Mesodermal cell (in vitro differentiated cells): Measurements from ENCODE around the gene PLCE1. TPM values are rescaled to one million over a fixed set of nuclear protein-coding genes. Genes with fewer than 3 reads are reported as not detected.
"Not testable (repeated sequence)": the region's sequence is repeated elsewhere in the genome, so short reads cannot be mapped to it uniquely, and the experiment has no call there.

Source experiments
- H3K27ac ChIP-seq: 2 replicates; pipeline ENCODE4 v1.7.0; 2013; ENCODE audit warnings: mild to moderate bottlenecking, low read depth, low read length, moderate library complexity; ENCODE audit not compliant: severe bottlenecking
- H3K36me3 ChIP-seq: 2 replicates; pipeline ENCODE4 v1.7.1; 2013; ENCODE audit warnings: mild to moderate bottlenecking, low read length, moderate library complexity; ENCODE audit not compliant: control insufficient read depth, insufficient read depth
- H3K4me1 ChIP-seq: one replicate; pipeline ENCODE4 v1.7.1; 2013; ENCODE audit warnings: mild to moderate bottlenecking, low read length; ENCODE audit not compliant: insufficient read depth, control insufficient read depth, poor library complexity, severe bottlenecking
- H3K4me3 ChIP-seq: 2 replicates; pipeline ENCODE4 v1.7.0; 2013; ENCODE audit warnings: low read length, control low read depth, mild to moderate bottlenecking; ENCODE audit not compliant: insufficient read depth, poor library complexity, severe bottlenecking; ENCODE audit errors: extremely low read depth
- H3K9me3 ChIP-seq: 2 replicates; pipeline ENCODE4 v1.7.1; 2013; ENCODE audit warnings: mild to moderate bottlenecking, low read length, moderate library complexity; ENCODE audit not compliant: control insufficient read depth
- WGBS, 2 experiments: methylation state at CpG; one replicate each; pipeline ENCODE4 v1.1.5; 2013; ENCODE audit warnings: missing lambda C conversion rate in 2 of 2; ENCODE audit not compliant: insufficient coverage in 2 of 2; 5-methylcytosine and 5-hydroxymethylcytosine counted together
- polyA plus RNA-seq, 2 experiments: library from polyadenylated mRNA; stranded (reverse); fragments of 50-300 nt; gene quantifications; one replicate each; pipeline ENCODE4 v1.2.3, GENCODE V29; 2013

PLCE1 gene
- polyA plus RNA-seq (2013, experiment 1 of 2): 6.5 TPM
- 5.9 TPM for polyA plus RNA-seq (2013, experiment 2 of 2)

GRCh38 chr10:93993782-93994437 is at the start of gene PLCE1:
TSS of gene PLCE1 (plus strand) at chr10:93993931. CDS start at chr10:94031047, 37,116 bp downstream.
- 0 to 1% methylated on average over 47 to 55 of the region's 83 CpGs for WGBS, 2 experiments
- H3K36me3 ChIP-seq: no peaks in the 10 kb centered on the region
- peaks cover 28% of the 10 kb centered on the region for H3K4me1 ChIP-seq
- H3K9me3 ChIP-seq: no peaks in the 10 kb centered on the region
- peak within 1 kb of the TSS; percentile 95 for H3K27ac ChIP-seq
- H3K4me3 ChIP-seq: peak within 1 kb of the TSS; percentile 55

- H3K36me3 ChIP-seq: no peaks in the 10 kb centered on the region
- 100% methylated on average over 1 to 3 of the region's 4 CpGs for WGBS, 2 experiments
- no peaks in the 10 kb centered on the region for H3K4me1 ChIP-seq
- H3K9me3 ChIP-seq: no peaks in the 10 kb centered on the region
- H3K4me3 ChIP-seq: no peak overlapping the region
- H3K27ac ChIP-seq: no peak overlapping the region
Observed at GRCh38 chr10:93945819-93946218, 47.9 kb upstream of the PLCE1 start.

GRCh38 chr10:93947055-93947454 is 46.7 kb upstream of the PLCE1 start:
- no peaks in the 10 kb centered on the region for H3K9me3 ChIP-seq
- no peak overlapping the region for H3K27ac ChIP-seq
- no peak overlapping the region for H3K4me3 ChIP-seq
- H3K36me3 ChIP-seq: no peaks in the 10 kb centered on the region
- H3K4me1 ChIP-seq: no peaks in the 10 kb centered on the region
- WGBS, 2 experiments: 81 to 92% methylated on average over 8 of the region's 8 CpGs

- Histone ChIP-seq H3K9me3 (no peaks in the 10 kb centered on the region), H3K36me3 (no peaks in the 10 kb centered on the region), H3K4me3 (no peak overlapping the region), H3K27ac (no peak overlapping the region), H3K4me1 (no peaks in the 10 kb centered on the region)
Observed at GRCh38 chr10:93947524-93947923, 46.2 kb upstream of the PLCE1 start.

- Histone ChIP-seq H3K4me3 (no peak overlapping the region), H3K9me3 (no peaks in the 10 kb centered on the region), H3K4me1 (no peaks in the 10 kb centered on the region), H3K27ac (no peak overlapping the region), H3K36me3 (no peaks in the 10 kb centered on the region)
- WGBS, 2 experiments: 57 to 100% methylated on average over 1 of the region's 2 CpGs
Observed at GRCh38 chr10:93951905-93952304, 41.8 kb upstream of the PLCE1 start.

- no peaks in the 10 kb centered on the region for H3K4me1 ChIP-seq
- H3K27ac ChIP-seq: no peak overlapping the region
- no peaks in the 10 kb centered on the region for H3K9me3 ChIP-seq
- no peak overlapping the region for H3K4me3 ChIP-seq
- H3K36me3 ChIP-seq: no peaks in the 10 kb centered on the region
- 60 to 80% methylated on average over 1 of the region's 8 CpGs for WGBS, 2 experiments
Observed at GRCh38 chr10:93954299-93954698, 39.4 kb upstream of the PLCE1 start.

- no peak overlapping the region for H3K4me3 ChIP-seq
- WGBS, 2 experiments: 94 to 95% methylated on average over 4 of the region's 5 CpGs
- H3K4me1 ChIP-seq: no peaks in the 10 kb centered on the region
- no peaks in the 10 kb centered on the region for H3K36me3 ChIP-seq
- H3K27ac ChIP-seq: no peak overlapping the region
- H3K9me3 ChIP-seq: no peaks in the 10 kb centered on the region
Observed at GRCh38 chr10:93954726-93955363, 38.9 kb upstream of the PLCE1 start.

- Histone ChIP-seq H3K27ac (no peak overlapping the region), H3K4me1 (no peaks in the 10 kb centered on the region), H3K4me3 (no peak overlapping the region), H3K36me3 (no peaks in the 10 kb centered on the region), H3K9me3 (no peaks in the 10 kb centered on the region)
- WGBS, 2 experiments: 78 to 90% methylated on average over 6 of the region's 6 CpGs
Observed at GRCh38 chr10:93958834-93959233, 34.9 kb upstream of the PLCE1 start.

- not testable (repeated sequence) for H3K4me3 ChIP-seq, H3K36me3 ChIP-seq, H3K27ac ChIP-seq, H3K9me3 ChIP-seq, H3K4me1 ChIP-seq
- WGBS, 2 experiments: 85 to 98% methylated on average over 7 of the region's 7 CpGs
Observed at GRCh38 chr10:93960988-93961387, 32.7 kb upstream of the PLCE1 start.

- Histone ChIP-seq H3K4me1 (no peaks in the 10 kb centered on the region), H3K4me3 (no peak overlapping the region), H3K9me3 (no peaks in the 10 kb centered on the region), H3K36me3 (no peaks in the 10 kb centered on the region), H3K27ac (no peak overlapping the region)
- WGBS, 2 experiments: 91 to 100% methylated on average over 1 of the region's 1 CpG
Observed at GRCh38 chr10:93962973-93963372, 30.8 kb upstream of the PLCE1 start.

GRCh38 chr10:93963434-93963833 is 30.3 kb upstream of the PLCE1 start:
- 86 to 99% methylated on average over 3 to 5 of the region's 5 CpGs for WGBS, 2 experiments
- no peak overlapping the region for H3K4me3 ChIP-seq
- H3K9me3 ChIP-seq: no peaks in the 10 kb centered on the region
- no peaks in the 10 kb centered on the region for H3K36me3 ChIP-seq
- no peak overlapping the region for H3K27ac ChIP-seq
- H3K4me1 ChIP-seq: no peaks in the 10 kb centered on the region
